Measurements from ENCODE around the gene MED13.

MED13 gene

DNA sequence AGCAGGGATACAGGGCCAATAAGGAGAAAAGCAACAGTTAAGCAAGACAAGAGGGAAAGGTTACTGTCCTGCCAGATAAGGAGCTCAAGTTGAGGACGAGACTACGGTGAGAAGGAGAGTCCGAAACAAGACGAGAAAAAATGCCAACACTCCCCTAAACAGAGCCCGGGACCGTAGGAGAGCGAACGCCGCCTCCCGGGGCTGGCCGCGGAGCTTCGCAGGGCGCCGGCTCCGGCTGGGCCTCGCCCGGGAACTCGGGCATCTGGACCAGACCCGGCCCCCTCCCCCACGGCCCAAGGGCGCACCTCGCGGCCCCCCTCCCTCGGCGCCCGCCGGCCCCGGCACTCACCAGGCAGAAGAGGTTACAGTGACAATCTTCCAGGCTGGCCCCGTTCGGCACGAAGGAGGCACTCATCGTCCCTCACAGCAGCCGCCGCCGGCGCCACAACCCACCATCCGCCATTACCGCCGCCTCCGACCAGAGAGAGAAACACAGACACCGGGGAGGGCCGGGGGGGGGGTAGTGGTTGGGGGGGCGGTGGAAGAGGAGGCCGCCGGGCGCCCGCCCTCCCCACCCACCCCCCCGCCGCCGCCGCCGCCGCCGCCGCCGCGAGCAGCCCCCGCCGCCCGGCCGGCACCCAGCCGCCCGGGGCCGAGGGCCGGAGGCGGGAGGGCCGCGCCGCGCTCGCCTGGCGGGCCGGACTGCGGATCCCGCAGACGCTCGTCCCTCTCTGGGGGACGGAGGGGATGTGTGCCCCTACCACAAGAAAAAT, at the start of gene MED13 (continued):
- TF ChIP-seq SCRT2 (tag by site-specific recombination; IDR thresholded peaks at IDR 0.05) (0 out of 2 replicates have a peak, but pooled peaks have one; percentile 37), ZNF660 (tag by site-specific recombination; IDR thresholded peaks at IDR 0.05) (0 out of 2 replicates have a peak, but pooled peaks have one; percentile 21), SP3 (tag by site-specific recombination; IDR thresholded peaks at IDR 0.05) (0 out of 2 replicates have a peak, but pooled peaks have one; percentile 4), KLF10 (tag by site-specific recombination; IDR thresholded peaks at IDR 0.05) (no peak), ZNF423 (tag by site-specific recombination; IDR thresholded peaks at IDR 0.05) (no peak), PRDM1 (tag by site-specific recombination; IDR thresholded peaks at IDR 0.05) (peak; percentile 73; the same call in 1 of the 2 replicates), ZFP69B (tag by site-specific recombination; IDR thresholded peaks at IDR 0.05) (peak; percentile 66; the same call in 1 of the 2 replicates), ZXDB (tag by site-specific recombination; IDR thresholded peaks at IDR 0.05) (peak; percentile 45; the same call in 1 of the 2 replicates), ZBTB48 (tag by site-specific recombination; IDR thresholded peaks at IDR 0.05) (0 out of 2 replicates have a peak, but pooled peaks have one; percentile 25), GLIS1 (tag by site-specific recombination; IDR thresholded peaks at IDR 0.05) (peak; percentile 52)
- TF ChIP-seq, protein P1, sequence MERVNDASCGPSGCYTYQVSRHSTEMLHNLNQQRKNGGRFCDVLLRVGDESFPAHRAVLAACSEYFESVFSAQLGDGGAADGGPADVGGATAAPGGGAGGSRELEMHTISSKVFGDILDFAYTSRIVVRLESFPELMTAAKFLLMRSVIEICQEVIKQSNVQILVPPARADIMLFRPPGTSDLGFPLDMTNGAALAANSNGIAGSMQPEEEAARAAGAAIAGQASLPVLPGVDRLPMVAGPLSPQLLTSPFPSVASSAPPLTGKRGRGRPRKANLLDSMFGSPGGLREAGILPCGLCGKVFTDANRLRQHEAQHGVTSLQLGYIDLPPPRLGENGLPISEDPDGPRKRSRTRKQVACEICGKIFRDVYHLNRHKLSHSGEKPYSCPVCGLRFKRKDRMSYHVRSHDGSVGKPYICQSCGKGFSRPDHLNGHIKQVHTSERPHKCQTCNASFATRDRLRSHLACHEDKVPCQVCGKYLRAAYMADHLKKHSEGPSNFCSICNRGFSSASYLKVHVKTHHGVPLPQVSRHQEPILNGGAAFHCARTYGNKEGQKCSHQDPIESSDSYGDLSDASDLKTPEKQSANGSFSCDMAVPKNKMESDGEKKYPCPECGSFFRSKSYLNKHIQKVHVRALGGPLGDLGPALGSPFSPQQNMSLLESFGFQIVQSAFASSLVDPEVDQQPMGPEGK (tag by site-specific recombination; IDR thresholded peaks at IDR 0.05), result peak; percentile 39; the same call in 1 of the 2 replicates
- TF ChIP-seq, protein P2, sequence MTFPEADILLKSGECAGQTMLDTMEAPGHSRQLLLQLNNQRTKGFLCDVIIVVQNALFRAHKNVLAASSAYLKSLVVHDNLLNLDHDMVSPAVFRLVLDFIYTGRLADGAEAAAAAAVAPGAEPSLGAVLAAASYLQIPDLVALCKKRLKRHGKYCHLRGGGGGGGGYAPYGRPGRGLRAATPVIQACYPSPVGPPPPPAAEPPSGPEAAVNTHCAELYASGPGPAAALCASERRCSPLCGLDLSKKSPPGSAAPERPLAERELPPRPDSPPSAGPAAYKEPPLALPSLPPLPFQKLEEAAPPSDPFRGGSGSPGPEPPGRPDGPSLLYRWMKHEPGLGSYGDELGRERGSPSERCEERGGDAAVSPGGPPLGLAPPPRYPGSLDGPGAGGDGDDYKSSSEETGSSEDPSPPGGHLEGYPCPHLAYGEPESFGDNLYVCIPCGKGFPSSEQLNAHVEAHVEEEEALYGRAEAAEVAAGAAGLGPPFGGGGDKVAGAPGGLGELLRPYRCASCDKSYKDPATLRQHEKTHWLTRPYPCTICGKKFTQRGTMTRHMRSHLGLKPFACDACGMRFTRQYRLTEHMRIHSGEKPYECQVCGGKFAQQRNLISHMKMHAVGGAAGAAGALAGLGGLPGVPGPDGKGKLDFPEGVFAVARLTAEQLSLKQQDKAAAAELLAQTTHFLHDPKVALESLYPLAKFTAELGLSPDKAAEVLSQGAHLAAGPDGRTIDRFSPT (tag by site-specific recombination; IDR thresholded peaks at IDR 0.05), result 0 out of 2 replicates have a peak, but pooled peaks have one; percentile 17
- TF ChIP-seq, protein P3, sequence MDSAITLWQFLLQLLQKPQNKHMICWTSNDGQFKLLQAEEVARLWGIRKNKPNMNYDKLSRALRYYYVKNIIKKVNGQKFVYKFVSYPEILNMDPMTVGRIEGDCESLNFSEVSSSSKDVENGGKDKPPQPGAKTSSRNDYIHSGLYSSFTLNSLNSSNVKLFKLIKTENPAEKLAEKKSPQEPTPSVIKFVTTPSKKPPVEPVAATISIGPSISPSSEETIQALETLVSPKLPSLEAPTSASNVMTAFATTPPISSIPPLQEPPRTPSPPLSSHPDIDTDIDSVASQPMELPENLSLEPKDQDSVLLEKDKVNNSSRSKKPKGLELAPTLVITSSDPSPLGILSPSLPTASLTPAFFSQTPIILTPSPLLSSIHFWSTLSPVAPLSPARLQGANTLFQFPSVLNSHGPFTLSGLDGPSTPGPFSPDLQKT (IDR thresholded peaks at IDR 0.05; ENCODE audit: borderline replicate concordance, low read depth, low read length), result no peak
- TF ChIP-seq, protein P4, sequence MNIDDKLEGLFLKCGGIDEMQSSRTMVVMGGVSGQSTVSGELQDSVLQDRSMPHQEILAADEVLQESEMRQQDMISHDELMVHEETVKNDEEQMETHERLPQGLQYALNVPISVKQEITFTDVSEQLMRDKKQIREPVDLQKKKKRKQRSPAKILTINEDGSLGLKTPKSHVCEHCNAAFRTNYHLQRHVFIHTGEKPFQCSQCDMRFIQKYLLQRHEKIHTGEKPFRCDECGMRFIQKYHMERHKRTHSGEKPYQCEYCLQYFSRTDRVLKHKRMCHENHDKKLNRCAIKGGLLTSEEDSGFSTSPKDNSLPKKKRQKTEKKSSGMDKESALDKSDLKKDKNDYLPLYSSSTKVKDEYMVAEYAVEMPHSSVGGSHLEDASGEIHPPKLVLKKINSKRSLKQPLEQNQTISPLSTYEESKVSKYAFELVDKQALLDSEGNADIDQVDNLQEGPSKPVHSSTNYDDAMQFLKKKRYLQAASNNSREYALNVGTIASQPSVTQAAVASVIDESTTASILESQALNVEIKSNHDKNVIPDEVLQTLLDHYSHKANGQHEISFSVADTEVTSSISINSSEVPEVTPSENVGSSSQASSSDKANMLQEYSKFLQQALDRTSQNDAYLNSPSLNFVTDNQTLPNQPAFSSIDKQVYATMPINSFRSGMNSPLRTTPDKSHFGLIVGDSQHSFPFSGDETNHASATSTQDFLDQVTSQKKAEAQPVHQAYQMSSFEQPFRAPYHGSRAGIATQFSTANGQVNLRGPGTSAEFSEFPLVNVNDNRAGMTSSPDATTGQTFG (tag by site-specific recombination; IDR thresholded peaks at IDR 0.05; ENCODE audit: borderline replicate concordance), result no peak
- TF ChIP-seq, protein P5, sequence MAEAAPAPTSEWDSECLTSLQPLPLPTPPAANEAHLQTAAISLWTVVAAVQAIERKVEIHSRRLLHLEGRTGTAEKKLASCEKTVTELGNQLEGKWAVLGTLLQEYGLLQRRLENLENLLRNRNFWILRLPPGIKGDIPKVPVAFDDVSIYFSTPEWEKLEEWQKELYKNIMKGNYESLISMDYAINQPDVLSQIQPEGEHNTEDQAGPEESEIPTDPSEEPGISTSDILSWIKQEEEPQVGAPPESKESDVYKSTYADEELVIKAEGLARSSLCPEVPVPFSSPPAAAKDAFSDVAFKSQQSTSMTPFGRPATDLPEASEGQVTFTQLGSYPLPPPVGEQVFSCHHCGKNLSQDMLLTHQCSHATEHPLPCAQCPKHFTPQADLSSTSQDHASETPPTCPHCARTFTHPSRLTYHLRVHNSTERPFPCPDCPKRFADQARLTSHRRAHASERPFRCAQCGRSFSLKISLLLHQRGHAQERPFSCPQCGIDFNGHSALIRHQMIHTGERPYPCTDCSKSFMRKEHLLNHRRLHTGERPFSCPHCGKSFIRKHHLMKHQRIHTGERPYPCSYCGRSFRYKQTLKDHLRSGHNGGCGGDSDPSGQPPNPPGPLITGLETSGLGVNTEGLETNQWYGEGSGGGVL (tag by site-specific recombination; IDR thresholded peaks at IDR 0.05), result peak; percentile 75
- TF ChIP-seq, protein P6, sequence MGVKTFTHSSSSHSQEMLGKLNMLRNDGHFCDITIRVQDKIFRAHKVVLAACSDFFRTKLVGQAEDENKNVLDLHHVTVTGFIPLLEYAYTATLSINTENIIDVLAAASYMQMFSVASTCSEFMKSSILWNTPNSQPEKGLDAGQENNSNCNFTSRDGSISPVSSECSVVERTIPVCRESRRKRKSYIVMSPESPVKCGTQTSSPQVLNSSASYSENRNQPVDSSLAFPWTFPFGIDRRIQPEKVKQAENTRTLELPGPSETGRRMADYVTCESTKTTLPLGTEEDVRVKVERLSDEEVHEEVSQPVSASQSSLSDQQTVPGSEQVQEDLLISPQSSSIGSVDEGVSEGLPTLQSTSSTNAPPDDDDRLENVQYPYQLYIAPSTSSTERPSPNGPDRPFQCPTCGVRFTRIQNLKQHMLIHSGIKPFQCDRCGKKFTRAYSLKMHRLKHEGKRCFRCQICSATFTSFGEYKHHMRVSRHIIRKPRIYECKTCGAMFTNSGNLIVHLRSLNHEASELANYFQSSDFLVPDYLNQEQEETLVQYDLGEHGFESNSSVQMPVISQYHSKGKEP (tag by site-specific recombination; IDR thresholded peaks at IDR 0.05), result no peak
- TF ChIP-seq, protein P7, sequence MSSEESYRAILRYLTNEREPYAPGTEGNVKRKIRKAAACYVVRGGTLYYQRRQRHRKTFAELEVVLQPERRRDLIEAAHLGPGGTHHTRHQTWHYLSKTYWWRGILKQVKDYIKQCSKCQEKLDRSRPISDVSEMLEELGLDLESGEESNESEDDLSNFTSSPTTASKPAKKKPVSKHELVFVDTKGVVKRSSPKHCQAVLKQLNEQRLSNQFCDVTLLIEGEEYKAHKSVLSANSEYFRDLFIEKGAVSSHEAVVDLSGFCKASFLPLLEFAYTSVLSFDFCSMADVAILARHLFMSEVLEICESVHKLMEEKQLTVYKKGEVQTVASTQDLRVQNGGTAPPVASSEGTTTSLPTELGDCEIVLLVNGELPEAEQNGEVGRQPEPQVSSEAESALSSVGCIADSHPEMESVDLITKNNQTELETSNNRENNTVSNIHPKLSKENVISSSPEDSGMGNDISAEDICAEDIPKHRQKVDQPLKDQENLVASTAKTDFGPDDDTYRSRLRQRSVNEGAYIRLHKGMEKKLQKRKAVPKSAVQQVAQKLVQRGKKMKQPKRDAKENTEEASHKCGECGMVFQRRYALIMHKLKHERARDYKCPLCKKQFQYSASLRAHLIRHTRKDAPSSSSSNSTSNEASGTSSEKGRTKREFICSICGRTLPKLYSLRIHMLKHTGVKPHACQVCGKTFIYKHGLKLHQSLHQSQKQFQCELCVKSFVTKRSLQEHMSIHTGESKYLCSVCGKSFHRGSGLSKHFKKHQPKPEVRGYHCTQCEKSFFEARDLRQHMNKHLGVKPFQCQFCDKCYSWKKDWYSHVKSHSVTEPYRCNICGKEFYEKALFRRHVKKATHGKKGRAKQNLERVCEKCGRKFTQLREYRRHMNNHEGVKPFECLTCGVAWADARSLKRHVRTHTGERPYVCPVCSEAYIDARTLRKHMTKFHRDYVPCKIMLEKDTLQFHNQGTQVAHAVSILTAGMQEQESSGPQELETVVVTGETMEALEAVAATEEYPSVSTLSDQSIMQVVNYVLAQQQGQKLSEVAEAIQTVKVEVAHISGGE (tag by site-specific recombination; conservative IDR thresholded peaks at IDR 0.05; ENCODE audit: low read depth), result 0 out of 2 replicates have a peak, but pooled peaks have one; percentile 23
- TF ChIP-seq, protein P8, sequence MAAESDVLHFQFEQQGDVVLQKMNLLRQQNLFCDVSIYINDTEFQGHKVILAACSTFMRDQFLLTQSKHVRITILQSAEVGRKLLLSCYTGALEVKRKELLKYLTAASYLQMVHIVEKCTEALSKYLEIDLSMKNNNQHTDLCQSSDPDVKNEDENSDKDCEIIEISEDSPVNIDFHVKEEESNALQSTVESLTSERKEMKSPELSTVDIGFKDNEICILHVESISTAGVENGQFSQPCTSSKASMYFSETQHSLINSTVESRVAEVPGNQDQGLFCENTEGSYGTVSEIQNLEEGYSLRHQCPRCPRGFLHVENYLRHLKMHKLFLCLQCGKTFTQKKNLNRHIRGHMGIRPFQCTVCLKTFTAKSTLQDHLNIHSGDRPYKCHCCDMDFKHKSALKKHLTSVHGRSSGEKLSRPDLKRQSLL (tag by site-specific recombination; IDR thresholded peaks at IDR 0.05), result no peak
- TF ChIP-seq, protein P9, sequence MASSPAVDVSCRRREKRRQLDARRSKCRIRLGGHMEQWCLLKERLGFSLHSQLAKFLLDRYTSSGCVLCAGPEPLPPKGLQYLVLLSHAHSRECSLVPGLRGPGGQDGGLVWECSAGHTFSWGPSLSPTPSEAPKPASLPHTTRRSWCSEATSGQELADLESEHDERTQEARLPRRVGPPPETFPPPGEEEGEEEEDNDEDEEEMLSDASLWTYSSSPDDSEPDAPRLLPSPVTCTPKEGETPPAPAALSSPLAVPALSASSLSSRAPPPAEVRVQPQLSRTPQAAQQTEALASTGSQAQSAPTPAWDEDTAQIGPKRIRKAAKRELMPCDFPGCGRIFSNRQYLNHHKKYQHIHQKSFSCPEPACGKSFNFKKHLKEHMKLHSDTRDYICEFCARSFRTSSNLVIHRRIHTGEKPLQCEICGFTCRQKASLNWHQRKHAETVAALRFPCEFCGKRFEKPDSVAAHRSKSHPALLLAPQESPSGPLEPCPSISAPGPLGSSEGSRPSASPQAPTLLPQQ (tag by site-specific recombination; IDR thresholded peaks at IDR 0.05), result peak; percentile 81
